GM19324 (cell line): ENCODE data around the gene CALY.

Source experiments
- ATAC-seq: cut with Tn5 transposase; IDR thresholded peaks from one replicate; pipeline ENCODE4 v1.9.1; 2021; ENCODE audit warnings: mild to moderate bottlenecking, moderate library complexity; ENCODE audit not compliant: unreplicated experiment, low FRiP score

The CALY gene

DNA sequence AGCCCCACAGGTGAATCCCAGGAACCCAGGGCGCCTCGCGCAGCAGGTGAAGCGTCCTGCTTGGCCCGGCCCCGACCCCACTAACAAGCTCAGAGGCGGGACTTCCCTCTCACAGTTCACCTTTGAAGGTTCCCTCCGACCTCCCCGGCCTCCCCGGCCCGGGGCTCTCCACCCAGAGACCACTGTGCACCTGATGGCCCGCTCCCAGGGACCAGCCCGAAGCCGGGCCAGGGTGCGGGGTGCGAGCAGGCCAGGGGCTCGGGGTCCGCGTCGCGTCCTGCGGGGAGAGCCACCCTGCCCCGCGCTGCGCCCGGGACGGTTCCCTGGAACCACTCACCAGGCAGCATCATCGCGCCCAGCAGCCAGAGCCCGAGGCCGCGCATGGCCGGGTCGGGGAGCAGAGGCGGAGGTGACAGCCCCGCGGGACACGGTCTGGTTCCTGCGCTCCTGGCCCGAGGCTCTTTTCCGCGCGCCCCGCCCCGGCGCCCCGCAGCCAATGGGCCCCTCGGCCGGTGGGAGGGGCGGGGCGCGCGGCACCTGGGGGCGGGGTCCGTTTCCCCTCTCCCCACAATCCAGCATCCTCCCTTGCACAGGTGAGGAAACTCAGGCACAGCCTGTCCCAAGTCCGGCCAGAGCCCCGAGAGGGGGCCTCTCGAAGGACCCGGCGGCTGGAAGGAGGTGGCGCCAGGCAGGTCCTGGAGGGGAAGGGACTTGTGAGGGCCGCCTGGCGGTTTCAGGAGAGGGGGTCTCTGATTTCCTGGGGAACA, 60.1 kb downstream of the CALY start, which contains the start of gene ADAM8:
Gene ADAM8 (minus strand): TSS at position 434 of the 767 bp plus-strand sequence. CDS start 51 bp downstream, at position 383.
- ATAC-seq = peak; percentile 51

DNA sequence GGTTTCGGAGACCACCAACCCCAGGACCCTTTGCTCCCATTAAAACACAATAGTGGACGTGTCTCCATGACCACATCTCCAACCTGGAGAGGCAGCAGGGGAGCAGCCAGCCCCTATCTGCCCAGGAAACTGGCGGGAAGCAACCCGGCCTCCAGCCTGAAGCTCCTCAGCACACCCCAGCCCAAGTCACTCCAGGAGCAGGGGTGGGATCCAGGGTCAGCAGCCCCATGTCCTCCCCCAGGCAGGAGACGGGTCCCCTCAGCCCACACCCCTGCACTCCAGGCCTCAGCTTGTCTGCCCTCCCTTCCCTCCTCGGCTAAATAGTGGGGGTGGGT, 60.6 kb downstream of the CALY start:
- no peak for ATAC-seq

GRCh38 chr10:133275684-133276092, 61.0 kb downstream of the CALY start:
- ATAC-seq = no peak

DNA sequence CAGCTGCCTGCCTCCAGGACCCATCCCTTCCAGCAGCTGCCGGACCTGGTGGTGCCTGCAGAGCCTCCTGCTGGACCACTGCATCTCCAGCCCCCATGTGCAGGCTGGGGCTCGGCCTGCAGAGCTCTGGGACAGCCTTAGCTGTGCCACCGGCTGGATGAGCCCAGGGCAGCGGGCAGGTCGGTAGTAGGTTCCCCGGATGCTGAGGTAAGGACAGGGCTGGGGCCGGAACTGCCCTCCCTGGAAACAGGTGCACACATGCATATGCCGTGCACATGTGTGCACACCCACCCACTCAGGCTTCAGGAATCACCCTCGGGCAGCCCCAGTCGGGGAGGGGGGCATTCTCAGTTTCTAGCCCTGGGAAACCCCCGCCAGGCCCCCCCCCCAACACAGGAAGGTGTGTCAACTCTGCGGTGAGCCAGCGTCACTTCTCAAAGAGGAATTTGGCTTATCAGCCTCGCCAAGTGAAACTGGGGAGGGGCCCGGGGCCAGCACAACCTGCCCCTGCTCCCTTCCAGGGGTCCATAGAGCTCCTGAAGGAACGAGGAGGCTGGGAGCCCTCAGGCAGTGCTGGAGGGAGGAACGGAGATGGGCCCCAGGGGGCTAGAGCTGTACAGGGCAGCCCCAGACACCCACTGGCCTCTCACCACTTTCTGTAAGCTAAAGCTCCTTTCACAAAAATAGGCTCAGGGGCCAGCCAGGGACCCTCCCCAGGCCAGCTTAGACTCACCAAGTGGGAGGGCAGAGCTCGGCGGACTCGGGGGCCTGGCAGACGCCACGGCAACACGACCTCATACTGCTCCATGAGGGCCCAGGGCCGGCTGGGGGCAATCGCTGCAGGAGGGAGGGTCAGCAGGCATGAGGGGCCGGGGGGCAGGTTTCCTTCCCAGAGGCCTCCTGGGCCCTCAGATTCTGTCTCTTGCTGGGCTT, 61.7 kb downstream of the CALY start:
- ATAC-seq = peak; percentile 38
